Stimulated activated CD8-positive, alpha-beta memory T cell treated with anti-CD3 and anti-CD28 coated beads, Interleukin-7, amount 100 ng/mL, for 1 hour (primary cell): Measurements from ENCODE around the gene EFCAB14.
"Not testable (repeated sequence)": the region's sequence is repeated elsewhere in the genome, so short reads cannot be mapped to it uniquely, and the experiment has no call there.

Experiments
- DNase-seq, 2 donors: peaks; one replicate each; pipeline ENCODE4 v3.0.0-alpha.2; 2020; ENCODE audit warnings: low read depth in 2 of 2

The EFCAB14 gene

DNA sequence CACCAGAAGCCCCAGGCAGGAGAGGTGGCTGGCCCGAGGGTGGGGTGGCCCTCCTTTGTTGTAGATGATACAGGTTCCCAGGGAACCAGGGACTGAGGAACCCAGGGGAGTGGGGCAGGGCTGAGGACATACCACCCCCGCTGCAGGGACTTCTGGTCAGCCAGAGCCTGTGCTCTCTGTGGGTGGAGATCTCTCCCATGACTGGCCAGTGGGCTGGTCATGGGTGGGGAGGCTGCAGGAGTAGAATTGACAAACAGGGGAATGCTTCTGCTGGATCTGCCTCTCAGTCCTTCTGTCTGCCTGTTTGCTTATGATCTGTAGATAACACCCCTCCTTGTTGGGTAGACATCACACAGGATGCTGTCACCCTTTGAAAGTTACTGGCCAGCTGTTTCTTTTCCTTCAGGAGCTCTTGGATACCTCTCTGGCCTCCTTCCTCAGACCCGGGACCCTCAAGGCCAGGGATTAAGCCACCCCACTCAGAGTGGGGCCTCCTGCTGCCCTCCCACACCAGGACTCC lies 2.8 kb upstream of the EFCAB14 start:
- no peak for DNase-seq

DNA sequence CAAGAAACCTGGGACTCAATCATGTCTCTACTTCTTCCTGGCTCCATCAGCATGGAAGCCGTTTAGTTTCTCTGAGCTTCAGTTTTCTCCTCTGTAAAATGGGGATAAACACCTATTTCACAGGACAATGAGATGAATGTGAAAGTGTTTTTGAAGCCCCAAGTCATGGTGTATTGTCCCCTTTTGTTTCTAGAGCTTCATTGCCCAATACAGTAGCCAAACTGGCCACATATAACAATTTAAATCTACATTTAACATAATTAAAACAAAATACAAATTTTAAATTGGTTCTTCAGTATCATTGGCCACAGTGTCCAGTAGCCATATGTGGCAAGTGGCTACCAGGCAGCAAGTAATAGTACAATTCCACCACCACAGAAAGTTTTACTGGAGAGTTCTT lies 2.3 kb upstream of the EFCAB14 start:
- DNase-seq = no peak

DNA sequence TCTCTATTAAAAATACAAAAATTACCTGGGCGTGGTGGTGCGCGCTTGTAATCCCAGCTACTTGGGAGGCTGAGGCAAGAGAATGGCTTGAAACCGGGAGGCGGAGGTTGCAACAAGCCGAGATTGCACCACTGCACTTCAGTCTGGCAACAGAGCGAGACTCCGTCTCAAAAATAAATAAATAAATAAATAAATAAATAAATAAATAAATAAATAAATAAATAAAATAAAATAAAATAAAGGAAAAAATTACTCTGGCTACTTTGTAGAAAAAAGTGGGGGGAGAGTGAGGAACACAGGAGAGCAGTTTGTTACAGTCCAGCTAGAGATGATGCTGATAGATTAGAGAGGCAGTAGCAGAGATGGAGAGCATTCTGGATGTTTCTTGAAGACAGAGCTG lies 1.4 kb upstream of the EFCAB14 start:
- DNase-seq = not testable (repeated sequence)

GRCh38 chr1:46719689-46720088 lies 775 bp upstream of the EFCAB14 start:
- no peak for DNase-seq

DNA sequence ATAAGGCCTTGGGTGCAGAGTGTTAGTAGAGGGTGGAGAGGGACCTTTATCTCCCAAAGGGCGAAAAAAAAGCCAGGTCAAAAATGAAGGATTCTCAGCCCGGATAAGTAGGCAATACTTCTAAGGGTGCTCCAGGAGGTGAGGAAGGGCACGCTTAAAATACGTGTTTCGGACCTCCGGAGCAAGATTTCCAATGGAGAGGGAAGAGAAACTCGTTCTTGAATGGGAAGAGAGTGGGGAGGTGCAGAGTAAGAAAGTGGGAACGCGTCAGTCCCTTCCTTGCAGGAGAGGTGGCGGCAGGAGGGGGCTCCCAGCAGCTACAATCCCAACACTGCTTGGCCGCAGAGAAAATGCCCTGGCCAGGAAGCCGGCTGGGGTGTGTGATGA lies 581 bp downstream of the EFCAB14 start:
- DNase-seq = no peak

DNA sequence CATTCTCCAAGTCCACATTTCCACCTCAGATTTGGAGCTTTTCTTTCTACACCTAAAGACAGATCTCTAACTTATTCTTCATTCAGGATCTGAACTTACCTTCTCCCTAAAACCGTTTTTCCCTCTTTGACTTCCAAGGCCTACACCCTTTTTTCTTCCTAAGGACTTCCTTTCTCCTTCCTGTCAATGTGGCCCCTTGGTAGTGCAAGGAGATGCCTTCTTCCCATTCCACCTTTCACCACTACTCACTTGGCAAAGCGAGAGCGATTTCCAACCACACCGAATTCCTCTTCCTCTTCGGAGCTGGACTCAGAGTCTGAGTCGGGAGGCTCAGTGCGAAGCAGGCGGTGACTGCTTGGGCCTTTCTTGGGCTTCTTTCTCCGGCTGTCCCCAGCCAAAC lies 1.3 kb downstream of the EFCAB14 start:
- no peak for DNase-seq

DNA sequence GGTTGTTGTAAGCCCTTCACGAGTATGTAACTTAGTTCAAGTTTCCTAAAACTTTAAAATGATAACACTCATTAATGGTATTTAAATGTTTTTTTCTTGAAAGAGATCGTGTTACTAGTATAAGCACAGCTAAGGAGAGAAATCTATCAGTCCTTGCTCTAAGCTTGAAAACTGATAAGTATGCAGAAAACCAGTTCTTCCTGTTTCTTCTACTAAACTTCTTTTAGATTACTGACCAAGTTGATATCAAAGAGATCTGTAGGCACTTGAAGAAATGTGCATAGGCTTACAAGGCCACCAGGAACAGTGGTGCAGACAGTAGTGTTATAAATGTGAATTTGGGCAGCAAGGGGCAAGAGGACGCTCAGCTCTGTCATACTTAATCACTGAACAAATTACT lies 3.9 kb downstream of the EFCAB14 start:
- no peak for DNase-seq

DNA sequence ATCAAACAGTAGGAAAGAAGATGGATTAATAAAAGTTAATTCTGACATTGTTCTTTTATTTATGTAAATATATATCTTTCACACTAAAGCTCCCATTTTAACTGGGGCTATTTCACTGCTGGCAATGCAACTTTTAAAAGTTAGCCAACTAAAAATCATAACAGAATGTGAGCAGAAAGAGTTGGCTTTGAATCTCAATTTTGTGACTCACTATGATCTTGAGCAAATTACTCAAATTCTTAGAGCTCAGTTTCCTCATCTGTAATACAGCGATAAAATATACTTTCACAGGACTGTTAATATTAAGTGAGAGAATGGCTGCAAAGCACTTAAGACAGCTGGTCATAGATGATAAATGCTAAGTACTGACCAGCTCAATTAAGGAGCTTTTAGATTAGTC lies 10.8 kb downstream of the EFCAB14 start:
- no peak for DNase-seq

GRCh38 chr1:46705408-46705807 lies 13.5 kb downstream of the EFCAB14 start:
- no peak for DNase-seq

DNA sequence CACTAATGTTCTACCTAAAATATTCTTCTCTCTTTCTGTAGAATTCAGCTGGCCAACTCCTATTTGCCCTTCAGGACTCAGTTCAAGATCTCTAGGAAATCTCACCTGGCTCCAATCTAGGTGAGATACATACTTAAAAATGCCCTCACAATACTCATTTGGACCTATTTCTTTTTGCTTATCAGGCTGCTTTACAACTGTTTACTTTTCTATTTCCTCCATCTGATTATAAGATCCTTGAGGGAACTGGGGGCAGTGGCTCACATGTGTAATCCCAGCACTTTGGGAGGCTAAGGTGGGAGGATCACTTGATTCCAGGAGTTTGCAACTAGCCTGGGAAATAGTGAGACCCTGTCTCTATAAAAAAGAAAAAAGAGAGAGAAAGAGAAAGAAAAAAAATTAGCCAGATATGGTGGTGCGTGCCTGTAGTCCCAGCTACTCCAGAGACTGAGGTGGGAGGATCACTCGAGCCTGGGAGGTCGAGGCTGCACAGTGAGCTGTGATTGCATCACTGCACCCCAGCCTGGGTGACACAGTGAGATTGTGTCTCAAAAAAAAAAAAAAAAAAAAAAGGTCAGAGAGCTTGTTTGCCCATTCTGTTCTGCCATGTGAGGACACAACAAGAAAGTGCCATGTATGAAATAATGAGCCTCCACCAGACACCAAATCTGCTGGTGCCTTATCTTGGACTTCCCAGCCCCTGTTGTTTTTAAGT lies 14.8 kb downstream of the EFCAB14 start:
- DNase-seq = no peak

DNA sequence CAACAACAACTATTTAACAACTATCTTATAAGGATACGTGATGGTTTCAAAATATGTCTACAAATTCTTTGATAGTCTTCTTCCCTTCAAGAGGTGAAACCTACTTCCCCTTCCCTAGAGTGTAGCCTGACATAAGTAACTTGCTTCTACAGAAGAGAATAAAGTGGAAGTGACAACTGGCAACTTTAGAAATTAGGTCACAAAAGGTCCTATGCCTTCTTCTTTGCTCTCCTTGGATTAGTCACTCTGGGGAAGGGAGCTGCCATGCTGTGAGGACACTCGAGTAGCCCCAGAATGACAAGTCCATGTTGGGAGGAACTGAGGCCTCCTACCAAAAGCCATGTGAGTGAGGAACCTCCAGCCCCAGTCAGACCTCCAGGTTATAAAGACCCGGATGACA lies 19.2 kb downstream of the EFCAB14 start:
- DNase-seq = no peak

DNA sequence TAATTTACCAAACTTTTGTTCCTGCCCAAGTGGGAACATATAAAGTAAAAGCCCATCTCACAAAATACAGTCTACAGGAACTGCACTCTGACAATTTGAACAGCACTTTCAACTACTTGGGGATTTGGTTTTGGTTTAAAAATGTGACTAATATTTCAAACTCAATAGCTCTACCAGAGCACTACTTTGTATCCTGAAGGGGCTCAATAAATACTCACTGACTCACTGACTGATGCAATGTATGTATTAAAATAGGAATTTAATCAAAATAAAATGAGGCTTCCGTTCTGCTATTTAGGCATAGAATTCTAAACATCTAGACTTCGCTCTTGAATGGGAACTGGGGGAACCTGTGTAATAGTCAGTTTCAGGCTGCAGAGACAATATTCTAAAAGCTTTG lies 21.9 kb downstream of the EFCAB14 start:
- DNase-seq = no peak

GRCh38 chr1:46694676-46695075 lies 24.2 kb downstream of the EFCAB14 start:
- DNase-seq = not testable (repeated sequence)

- no peak for DNase-seq
Measured at GRCh38 chr1:46692811-46693770, 25.8 kb downstream of the EFCAB14 start.

- DNase-seq = no peak
Measured at GRCh38 chr1:46691997-46692790, 26.7 kb downstream of the EFCAB14 start.

DNA sequence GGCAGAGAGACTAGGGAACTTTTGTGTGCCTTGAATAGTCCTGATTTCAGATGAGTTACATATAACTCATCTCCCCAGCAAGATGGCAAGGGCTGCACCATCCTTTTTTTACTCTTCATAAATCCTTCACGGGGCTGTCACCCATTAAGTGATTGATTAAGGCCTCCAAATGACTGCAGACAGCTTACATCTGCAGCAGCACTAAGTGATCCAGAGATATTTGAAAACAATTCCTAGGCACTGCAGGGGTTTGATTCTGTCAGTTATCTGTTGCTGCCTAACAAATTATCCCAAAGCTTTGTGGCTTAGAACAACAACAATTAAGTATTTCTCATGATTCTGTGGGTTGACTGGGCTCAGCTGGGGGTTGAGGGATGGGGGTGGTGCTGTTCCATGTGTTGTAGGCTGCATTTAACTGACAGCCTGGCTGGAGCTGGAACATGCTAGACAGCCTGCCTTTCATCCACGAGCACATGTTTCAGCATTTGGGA lies 27.9 kb downstream of the EFCAB14 start:
- DNase-seq = no peak

DNA sequence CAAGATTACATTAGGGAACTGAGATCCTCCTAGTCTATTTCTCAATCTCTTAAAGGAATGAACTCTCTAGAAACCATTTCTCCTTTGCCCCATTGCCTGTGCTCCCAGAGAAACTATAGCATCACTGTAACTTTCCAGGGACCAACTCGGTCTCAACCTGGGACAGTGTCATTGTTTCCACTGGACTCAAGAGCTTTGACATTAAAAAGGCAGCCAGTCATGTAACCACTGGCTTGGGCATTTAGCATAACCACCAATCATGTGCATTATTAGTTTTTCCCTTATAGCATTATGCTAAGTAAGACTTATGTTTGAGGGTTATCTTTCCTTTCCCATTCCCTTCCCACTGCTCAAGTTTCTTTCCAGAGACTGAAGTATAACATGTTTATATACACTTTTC lies 29.0 kb downstream of the EFCAB14 start:
- no peak for DNase-seq

DNA sequence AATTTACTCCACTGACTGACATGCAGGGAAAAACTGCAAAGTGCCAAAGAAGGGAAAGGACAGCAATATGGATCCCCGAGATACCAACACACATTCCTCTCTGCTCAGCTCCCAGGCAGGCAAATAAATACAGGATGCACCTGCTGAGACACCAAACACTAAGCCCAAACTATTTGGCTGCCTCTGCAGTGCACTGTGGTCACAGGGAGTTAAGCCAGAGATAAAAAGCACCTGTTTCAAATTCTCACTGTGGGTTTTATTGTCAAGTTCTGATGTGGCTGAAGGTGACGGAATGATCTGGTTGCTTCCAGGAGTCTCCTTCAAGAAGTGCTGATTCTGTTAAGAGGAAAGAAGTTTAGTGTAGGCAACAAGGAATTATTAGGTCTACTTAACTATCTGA lies 29.6 kb downstream of the EFCAB14 start:
- DNase-seq = no peak

DNA sequence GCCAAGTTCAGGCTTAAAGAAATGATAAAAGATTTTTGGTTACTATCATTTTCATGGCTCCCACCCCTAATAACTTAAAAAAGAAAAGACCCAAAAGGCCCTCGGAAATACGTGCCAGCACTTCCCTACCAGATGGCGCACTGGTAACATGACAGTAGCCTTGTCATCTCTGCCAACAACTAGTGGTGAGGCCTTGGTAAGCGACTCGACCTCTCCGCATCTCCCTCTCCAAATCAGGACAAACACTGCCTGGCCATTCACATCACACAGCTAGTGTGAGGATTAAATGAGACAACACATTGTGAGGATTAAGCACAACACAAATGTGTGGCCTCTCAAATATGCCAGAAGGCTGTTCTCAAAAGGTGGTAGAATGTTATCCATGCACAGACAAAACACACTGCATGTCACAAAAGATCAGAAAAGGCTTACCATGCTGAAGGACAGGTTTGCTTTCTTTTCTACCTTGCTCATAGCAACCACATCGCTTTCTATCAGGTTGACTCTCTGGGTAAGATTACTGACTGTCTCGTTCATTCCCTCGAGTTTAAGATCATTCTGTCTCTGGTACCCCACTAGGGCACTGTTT lies 30.9 kb downstream of the EFCAB14 start:
- no peak for DNase-seq

DNA sequence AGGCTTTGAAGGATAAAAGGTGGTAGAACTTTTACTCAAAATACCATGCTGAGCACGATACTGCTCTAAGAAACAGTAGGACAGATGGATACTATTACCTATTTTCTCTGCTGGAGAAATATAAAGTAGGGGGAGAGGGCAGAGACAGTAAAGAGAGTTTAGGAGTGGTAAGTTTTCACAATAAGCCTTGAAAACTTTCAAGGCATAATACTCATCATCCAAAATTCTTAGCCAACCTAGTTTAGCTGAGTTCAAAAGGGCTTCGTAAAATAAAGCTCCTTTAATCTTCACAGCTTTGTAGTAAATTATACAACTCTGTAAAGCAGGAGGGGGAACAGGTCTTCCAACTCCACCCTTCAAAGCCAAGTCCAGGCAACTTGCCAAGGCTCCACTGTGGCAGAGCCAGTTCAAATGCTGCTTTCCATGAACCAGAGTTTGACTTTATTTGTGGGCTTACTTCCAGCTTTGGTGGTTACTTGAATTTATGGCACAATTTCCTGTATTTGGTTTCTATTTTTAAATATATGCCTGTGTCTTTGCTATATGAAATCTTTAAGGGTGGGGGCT lies 31.7 kb downstream of the EFCAB14 start:
- DNase-seq = no peak

DNA sequence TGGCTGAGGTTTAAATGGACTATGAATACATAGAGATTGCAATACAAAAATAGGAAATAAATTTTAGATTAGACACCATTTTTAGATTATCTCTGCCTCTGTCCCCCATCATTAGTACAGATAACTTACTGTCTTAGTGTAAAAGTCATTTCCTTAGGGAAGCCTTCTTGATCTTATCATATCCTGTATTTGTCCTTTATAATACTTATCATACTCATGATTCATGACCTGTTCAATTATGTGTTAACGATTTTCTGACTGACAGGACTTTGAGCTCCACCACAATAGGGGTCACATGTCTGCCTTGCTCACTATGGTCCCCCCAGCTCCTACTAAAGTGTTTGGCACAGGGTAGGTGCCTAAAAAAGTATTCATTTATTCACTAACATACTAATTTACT lies 32.7 kb downstream of the EFCAB14 start:
- no peak for DNase-seq
